Thyroid gland (tissue), 4 donors: ENCODE measurements around the gene SLC12A3.

Experiments used
- POLR2A ChIP-seq, 2 donors: fragments of 450-650 bp; IDR thresholded peaks; one replicate each; pipeline ENCODE4 v1.6.1; 2017; ENCODE audit warnings: antibody characterized with exemption in 2 of 2, mild to moderate bottlenecking in 2 of 2, moderate library complexity in 1 of 2
- TF ChIP-seq, protein P1 (sequence below), 6 experiments: fragments of 200-600 bp in 3 of 6; fragments of 450-650 bp in 3 of 6; sonication (generic) in 3 of 6; IDR thresholded peaks; one replicate each; pipeline ENCODE4 v1.5.1; 2016 to 2019; ENCODE audit warnings: antibody characterized with exemption in 6 of 6, mild to moderate bottlenecking in 2 of 6, inconsistent platforms in 1 of 6, moderate library complexity in 1 of 6

DNA sequence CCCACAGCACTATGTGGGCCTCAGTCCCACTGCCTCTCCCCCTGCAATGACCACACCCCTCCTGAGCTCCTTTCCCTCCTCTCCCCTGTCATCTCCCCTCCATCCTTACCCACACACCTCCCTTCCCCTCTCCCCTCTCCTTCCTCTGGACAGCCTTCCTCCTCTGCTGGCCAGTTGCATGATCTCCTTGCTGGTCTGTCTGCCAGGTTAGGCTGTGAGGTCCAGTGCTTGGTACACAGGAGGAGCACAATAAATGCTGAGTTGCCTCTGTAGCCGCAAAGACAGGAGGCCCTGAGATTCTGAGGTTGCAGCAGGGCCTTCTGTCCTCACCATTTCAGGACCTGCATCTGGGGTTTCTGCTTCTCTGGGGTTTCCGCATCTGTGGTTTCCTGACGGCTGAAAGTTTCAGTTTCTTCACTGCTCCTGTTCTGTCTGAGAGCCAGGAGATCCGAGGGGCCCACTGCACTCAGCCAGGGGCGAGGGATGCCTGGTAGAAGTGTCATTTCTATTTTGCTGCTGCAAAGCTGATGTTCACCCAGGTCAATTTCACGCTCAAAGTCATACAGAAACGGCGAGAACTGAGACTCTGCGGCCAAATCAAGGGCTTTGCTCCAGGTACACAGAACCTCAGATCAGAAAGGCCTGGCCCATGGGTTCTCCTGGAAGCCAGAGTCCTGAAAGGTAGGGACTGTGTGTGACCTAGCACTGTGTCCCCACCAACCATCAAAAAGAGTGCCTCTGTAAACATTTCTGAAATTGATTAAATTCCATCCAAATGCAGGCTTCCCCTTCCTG lies 4.6 kb upstream of the SLC12A3 start:
- TF ChIP-seq, protein P1, sequence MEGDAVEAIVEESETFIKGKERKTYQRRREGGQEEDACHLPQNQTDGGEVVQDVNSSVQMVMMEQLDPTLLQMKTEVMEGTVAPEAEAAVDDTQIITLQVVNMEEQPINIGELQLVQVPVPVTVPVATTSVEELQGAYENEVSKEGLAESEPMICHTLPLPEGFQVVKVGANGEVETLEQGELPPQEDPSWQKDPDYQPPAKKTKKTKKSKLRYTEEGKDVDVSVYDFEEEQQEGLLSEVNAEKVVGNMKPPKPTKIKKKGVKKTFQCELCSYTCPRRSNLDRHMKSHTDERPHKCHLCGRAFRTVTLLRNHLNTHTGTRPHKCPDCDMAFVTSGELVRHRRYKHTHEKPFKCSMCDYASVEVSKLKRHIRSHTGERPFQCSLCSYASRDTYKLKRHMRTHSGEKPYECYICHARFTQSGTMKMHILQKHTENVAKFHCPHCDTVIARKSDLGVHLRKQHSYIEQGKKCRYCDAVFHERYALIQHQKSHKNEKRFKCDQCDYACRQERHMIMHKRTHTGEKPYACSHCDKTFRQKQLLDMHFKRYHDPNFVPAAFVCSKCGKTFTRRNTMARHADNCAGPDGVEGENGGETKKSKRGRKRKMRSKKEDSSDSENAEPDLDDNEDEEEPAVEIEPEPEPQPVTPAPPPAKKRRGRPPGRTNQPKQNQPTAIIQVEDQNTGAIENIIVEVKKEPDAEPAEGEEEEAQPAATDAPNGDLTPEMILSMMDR (IDR thresholded peaks at IDR 0.05) = no peak
- no peak for TF ChIP-seq POLR2A (IDR thresholded peaks at IDR 0.05)
